ENCODE results near the gene TLE4. TPM values are rescaled to one million over a fixed set of nuclear protein-coding genes. Genes with fewer than 3 reads are reported as not detected.
"Not testable (repeated sequence)": the region's sequence is repeated elsewhere in the genome, so short reads cannot be mapped to it uniquely, and the experiment has no call there.

Gene TLE4
- total RNA-seq, 1 donor from 2014 or later, result 10.8 TPM

DNA sequence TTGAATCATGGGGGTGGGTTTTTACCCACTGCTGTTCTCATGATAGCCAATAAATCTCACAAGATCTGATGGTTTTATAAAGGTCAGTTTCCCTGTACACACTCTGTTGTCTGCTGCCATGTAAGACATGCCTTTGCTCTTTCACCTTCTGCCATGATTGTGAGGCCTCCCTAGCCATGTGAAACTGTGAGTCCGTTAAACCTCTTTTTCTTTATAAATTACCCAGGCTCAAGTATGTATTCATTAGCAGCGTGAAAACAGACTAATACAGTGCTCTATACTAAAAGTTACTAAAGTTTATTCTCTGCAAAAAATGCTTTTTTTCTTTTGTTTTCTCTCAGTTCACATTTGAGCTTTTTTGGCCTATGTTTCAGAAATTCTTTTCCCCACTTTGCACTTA is 33.9 kb upstream of the TLE4 start:
- FAIRE-seq (no peak), DNase-seq (ENCODE audit: low read depth) (no peak)
- TF ChIP-seq, protein P1, sequence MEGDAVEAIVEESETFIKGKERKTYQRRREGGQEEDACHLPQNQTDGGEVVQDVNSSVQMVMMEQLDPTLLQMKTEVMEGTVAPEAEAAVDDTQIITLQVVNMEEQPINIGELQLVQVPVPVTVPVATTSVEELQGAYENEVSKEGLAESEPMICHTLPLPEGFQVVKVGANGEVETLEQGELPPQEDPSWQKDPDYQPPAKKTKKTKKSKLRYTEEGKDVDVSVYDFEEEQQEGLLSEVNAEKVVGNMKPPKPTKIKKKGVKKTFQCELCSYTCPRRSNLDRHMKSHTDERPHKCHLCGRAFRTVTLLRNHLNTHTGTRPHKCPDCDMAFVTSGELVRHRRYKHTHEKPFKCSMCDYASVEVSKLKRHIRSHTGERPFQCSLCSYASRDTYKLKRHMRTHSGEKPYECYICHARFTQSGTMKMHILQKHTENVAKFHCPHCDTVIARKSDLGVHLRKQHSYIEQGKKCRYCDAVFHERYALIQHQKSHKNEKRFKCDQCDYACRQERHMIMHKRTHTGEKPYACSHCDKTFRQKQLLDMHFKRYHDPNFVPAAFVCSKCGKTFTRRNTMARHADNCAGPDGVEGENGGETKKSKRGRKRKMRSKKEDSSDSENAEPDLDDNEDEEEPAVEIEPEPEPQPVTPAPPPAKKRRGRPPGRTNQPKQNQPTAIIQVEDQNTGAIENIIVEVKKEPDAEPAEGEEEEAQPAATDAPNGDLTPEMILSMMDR (IDR thresholded peaks at IDR 0.05; ENCODE audit: insufficient read depth, low read length, severe bottlenecking), result no peak
- Histone ChIP-seq H3K36me3 (ENCODE audit: control insufficient read depth, insufficient read depth, low read length) (no peaks in the 10 kb centered on the region), H3K4me3 (ENCODE audit: low read depth, low read length) (no peak overlapping the region), H3K27me3 (ENCODE audit: control insufficient read depth, insufficient read depth, low read length) (no peaks in the 10 kb centered on the region)

DNA sequence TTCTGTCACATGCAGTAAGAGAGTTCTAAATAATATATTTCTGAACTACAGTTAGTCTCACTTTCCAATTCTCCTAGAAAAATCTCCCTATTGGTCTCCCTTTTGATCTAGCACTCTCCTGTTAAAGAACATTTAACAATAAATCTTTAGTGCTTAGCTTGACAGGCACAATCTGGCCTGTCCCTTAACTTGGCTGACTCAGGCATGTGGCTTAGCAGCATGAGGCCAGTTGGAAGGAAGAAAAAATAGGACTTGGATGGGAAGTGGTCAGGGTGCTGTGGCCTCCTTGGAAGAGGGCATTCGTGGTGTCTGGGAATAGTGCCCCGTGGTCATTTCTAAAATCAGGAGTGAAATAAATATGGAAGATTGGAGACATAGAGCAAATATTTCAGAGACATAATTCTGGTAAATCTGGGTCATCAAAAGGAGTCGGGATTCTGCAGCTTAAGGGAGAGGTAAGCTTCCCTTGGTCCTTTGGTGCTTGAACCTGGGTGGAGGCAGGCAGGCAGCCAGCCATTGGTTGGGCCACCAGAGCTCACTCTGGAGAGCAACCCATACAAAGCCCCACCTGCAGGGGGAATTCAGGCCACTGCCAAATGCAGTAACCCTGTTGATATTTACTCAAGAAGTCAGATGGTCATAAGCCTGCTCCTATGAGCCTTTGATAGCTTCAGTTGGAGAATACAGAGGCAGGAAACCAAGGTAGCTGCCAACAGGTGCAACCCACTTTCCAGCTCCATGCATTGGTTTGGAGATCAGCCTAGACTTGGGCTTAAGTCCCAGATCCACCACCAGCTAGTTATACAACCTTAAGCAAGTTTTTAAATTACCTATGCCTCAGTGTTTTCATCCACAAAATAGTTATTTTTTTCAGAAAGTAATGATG is 28.8 kb upstream of the TLE4 start:
- TF ChIP-seq, protein P1 (IDR thresholded peaks at IDR 0.05; ENCODE audit: insufficient read depth, low read length, severe bottlenecking), result no peak
- FAIRE-seq (no peak), DNase-seq (ENCODE audit: low read depth) (no peak)
- Histone ChIP-seq H3K4me3 (ENCODE audit: low read depth, low read length) (no peak overlapping the region), H3K27me3 (ENCODE audit: control insufficient read depth, insufficient read depth, low read length) (no peaks in the 10 kb centered on the region), H3K36me3 (ENCODE audit: control insufficient read depth, insufficient read depth, low read length) (no peaks in the 10 kb centered on the region)

DNA sequence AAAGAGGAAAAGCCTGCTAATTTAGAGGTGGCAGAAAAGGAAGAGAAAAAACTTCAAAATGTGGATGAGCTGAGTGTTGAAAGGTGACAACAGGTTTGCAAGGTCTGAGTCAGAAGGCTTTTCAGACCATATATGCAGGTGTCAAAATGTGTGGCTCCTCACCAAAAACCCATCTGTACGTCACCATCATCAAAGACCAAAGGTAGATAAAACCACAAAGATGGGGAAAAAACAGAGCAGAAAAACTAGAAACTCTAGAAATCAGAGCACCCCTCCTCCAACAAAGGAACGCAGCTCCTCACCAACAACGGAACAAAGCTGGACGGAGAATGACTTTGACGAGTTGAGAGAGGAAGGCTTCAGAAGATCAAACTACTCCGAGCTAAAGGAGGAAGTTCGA is 27.4 kb upstream of the TLE4 start:
- FAIRE-seq; H3K36me3 ChIP-seq (ENCODE audit: control insufficient read depth, insufficient read depth, low read length); H3K4me3 ChIP-seq (ENCODE audit: low read depth, low read length); DNase-seq (ENCODE audit: low read depth); H3K27me3 ChIP-seq (ENCODE audit: control insufficient read depth, insufficient read depth, low read length): not testable (repeated sequence)

DNA sequence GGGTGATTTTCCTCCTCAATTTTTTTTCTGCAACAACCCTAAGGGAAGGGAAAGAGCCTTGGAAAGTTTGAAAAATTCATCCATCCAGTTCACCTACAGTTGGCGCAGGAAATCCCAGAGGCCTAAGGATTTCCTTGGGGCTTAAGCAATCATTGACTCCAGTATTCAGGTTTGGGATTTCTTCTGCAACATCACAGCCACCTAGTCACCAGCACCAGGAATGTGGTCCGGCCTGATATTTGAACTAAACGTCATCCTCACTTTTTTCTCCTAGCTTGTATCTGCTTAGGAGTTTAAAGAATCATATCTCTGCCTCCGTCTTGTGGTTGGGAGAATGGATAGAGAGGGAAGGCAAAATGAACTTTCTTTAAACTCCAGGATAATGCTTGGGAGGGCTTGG is 20.2 kb upstream of the TLE4 start:
- DNase-seq (ENCODE audit: low read depth) (peak; percentile 54), FAIRE-seq (no peak)
- H3K27me3 ChIP-seq (ENCODE audit: control insufficient read depth, insufficient read depth, low read length), result no peaks in the 10 kb centered on the region
- TF ChIP-seq, protein P1 (IDR thresholded peaks at IDR 0.05; ENCODE audit: insufficient read depth, low read length, severe bottlenecking), result no peak
- no peaks in the 10 kb centered on the region for H3K36me3 ChIP-seq (ENCODE audit: control insufficient read depth, insufficient read depth, low read length)
- no peak overlapping the region for H3K4me3 ChIP-seq (ENCODE audit: low read depth, low read length)

DNA sequence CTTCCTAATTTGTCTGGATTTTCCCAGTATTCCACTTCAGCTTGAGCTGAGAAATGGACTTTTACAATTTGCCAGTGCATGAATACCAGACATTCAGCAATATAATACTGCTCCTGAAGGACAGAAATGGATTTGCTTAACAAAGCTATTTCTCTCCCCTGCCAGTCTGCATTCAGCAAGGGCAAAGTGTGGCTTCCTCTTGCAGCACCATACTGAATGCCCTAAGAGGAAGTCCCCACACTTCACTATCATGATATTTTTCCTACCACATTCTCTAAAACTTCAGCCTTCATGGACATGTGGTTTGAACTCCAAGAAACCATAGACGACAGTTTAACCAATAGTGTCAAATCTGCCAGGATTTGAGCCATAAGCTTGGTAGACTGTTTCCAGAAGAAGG is 19.8 kb upstream of the TLE4 start:
- no peak for DNase-seq (ENCODE audit: low read depth)
- no peaks in the 10 kb centered on the region for H3K27me3 ChIP-seq (ENCODE audit: control insufficient read depth, insufficient read depth, low read length)
- H3K36me3 ChIP-seq (ENCODE audit: control insufficient read depth, insufficient read depth, low read length), result no peaks in the 10 kb centered on the region
- TF ChIP-seq, protein P1 (IDR thresholded peaks at IDR 0.05; ENCODE audit: insufficient read depth, low read length, severe bottlenecking), result no peak
- H3K4me3 ChIP-seq (ENCODE audit: low read depth, low read length), result no peak overlapping the region
- FAIRE-seq, result no peak

DNA sequence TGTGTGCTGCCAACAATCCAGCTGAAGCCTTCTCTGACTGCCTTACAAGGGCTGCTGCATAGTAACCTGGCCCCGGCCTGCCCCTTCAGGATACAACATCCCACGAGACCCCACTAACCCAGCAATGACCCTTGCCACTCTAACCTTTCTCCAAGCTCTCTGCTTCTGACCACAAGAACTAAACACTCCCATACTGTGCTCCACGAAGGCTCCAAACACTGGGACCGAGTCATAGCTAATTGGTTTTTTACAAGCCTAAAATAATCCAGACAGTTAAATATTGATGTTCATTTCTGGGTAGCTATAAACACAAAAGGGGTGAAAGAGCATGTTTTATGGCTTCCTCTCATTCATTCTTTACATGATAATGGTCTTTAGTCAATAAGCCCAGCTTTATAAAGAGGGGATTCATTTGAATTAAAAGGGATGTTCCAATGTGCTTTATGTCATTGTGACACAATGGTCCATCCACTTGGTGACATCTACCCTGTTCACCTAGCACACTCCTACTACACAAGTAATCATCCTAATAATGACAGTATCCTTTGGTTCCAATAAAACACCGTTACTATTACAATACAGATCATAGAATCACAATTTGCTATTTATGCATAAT is 16.2 kb upstream of the TLE4 start:
- no peak for FAIRE-seq
- TF ChIP-seq, protein P1 (IDR thresholded peaks at IDR 0.05; ENCODE audit: insufficient read depth, low read length, severe bottlenecking), result no peak
- H3K27me3 ChIP-seq (ENCODE audit: control insufficient read depth, insufficient read depth, low read length), result no peaks in the 10 kb centered on the region
- no peak for DNase-seq (ENCODE audit: low read depth)
- no peaks in the 10 kb centered on the region for H3K36me3 ChIP-seq (ENCODE audit: control insufficient read depth, insufficient read depth, low read length)
- no peak overlapping the region for H3K4me3 ChIP-seq (ENCODE audit: low read depth, low read length)

All from bronchial epithelial cell (primary cell).